Lung (tissue), 12 donors: ENCODE measurements around the gene CCDC40. TPM values are rescaled to one million over a fixed set of nuclear protein-coding genes. Genes with fewer than 3 reads are reported as not detected.
A peak's percentile ranks its signal among the peaks of the same experiment; 100 is the strongest.

Experiments
- ATAC-seq: fragments of 200-7000 bp; cut with Tn5 transposase; one replicate; pipeline ENCODE4 v1.9.1; 2020; ENCODE audit warnings: moderate number of reproducible peaks; ENCODE audit not compliant: insufficient read depth, low FRiP score
- DNase-seq, 3 donors: peaks; one replicate each; pipeline ENCODE4 v3.0.0-alpha.2; 2013 to 2017
- H3K27ac ChIP-seq, 2 donors: one replicate each; pipeline ENCODE4 v1.5.1; 2013; ENCODE audit warnings: mild to moderate bottlenecking in 2 of 2, moderate library complexity in 2 of 2, control low read depth in 1 of 2, inconsistent platforms in 1 of 2, low read depth in 1 of 2, low read length in 1 of 2
- H3K27me3 ChIP-seq, 3 donors: one replicate each; pipeline ENCODE4 v1.5.1; 2013; ENCODE audit warnings: low read length in 2 of 3; ENCODE audit not compliant: control insufficient read depth in 3 of 3, insufficient read depth in 3 of 3
- H3K36me3 ChIP-seq, 4 donors: one replicate each; pipeline ENCODE4 v1.5.1; 2013; ENCODE audit warnings: low read length in 4 of 4, mild to moderate bottlenecking in 1 of 4, moderate library complexity in 1 of 4; ENCODE audit not compliant: control insufficient read depth in 4 of 4, insufficient read depth in 4 of 4
- H3K4me1 ChIP-seq, 5 donors: one replicate each; pipeline ENCODE4 v1.5.1; 2013; ENCODE audit warnings: low read length in 5 of 5, mild to moderate bottlenecking in 2 of 5, moderate library complexity in 1 of 5; ENCODE audit not compliant: control insufficient read depth in 5 of 5, insufficient read depth in 5 of 5
- H3K4me3 ChIP-seq: one replicate; pipeline ENCODE4 v1.5.1; 2013; ENCODE audit warnings: mild to moderate bottlenecking, control low read depth, moderate library complexity
- H3K9ac ChIP-seq, 2 donors: one replicate each; pipeline ENCODE4 v1.5.1; 2013; ENCODE audit warnings: low read length in 2 of 2, control low read depth in 1 of 2; ENCODE audit not compliant: insufficient read depth in 1 of 2
- H3K9me3 ChIP-seq, 4 donors: one replicate each; pipeline ENCODE4 v1.5.1; 2013; ENCODE audit warnings: low read length in 3 of 4, mild to moderate bottlenecking in 1 of 4, moderate library complexity in 1 of 4; ENCODE audit not compliant: control insufficient read depth in 4 of 4, insufficient read depth in 3 of 4
- CTCF ChIP-seq: IDR thresholded peaks from 2 replicates; pipeline ENCODE4 v1.5.1; 2012; ENCODE audit warnings: mild to moderate bottlenecking; ENCODE audit errors: control extremely low read depth, extremely low read depth
- WGBS, 2 donors: extraction: QIAGEN DNeasy Blood & Tissue Kit; methylation state at CpG; one replicate each; pipeline ENCODE4 v1.1.7; 2013; 5-methylcytosine and 5-hydroxymethylcytosine counted together
- polyA plus RNA-seq, 2 donors: library from polyadenylated mRNA; stranded (reverse); fragments of 200-250 nt; gene quantifications; one replicate each; pipeline ENCODE4 v1.2.1, GENCODE V29; 2013
- total RNA-seq, 2 donors: library from RNA; depleted of rRNA in 1 of 2; stranded (reverse); fragments of >200 nt in 1 of 2; gene quantifications; one replicate each; pipeline ENCODE4 v1.2.1, GENCODE V29; 2014 to 2021
- donor health status: control.
- donor health status: control.
- donor health status: Bipolar disorder and iron deficiency.
- donor health status: healthy.
- donor health status: DM: yes; HTN: yes; CAD: no.

The CCDC40 gene
- total and polyA plus RNA-seq, 4 donors: 6.0 to 34.5 (median 7.3) TPM

GRCh38 chr17:79990704-79991103 is 45.7 kb upstream of the CCDC40 start:
- no peak for ATAC-seq
- no peak overlapping the region for H3K4me3 ChIP-seq
- no peaks in the 10 kb centered on the region for H3K36me3 ChIP-seq
- H3K9me3 ChIP-seq: no peaks in the 10 kb centered on the region
- WGBS, 2 donors: 93 to 95% methylated on average over 17 of the region's 17 CpGs
- no peak overlapping the region for H3K27ac ChIP-seq
- TF ChIP-seq CTCF: no peak
- H3K27me3 ChIP-seq: no peaks in the 10 kb centered on the region
- H3K4me1 ChIP-seq: peaks cover 0 to 75% (median 28%) of the 10 kb centered on the region in 5 donors
- no peak for DNase-seq
- H3K9ac ChIP-seq: no peak overlapping the region

DNA sequence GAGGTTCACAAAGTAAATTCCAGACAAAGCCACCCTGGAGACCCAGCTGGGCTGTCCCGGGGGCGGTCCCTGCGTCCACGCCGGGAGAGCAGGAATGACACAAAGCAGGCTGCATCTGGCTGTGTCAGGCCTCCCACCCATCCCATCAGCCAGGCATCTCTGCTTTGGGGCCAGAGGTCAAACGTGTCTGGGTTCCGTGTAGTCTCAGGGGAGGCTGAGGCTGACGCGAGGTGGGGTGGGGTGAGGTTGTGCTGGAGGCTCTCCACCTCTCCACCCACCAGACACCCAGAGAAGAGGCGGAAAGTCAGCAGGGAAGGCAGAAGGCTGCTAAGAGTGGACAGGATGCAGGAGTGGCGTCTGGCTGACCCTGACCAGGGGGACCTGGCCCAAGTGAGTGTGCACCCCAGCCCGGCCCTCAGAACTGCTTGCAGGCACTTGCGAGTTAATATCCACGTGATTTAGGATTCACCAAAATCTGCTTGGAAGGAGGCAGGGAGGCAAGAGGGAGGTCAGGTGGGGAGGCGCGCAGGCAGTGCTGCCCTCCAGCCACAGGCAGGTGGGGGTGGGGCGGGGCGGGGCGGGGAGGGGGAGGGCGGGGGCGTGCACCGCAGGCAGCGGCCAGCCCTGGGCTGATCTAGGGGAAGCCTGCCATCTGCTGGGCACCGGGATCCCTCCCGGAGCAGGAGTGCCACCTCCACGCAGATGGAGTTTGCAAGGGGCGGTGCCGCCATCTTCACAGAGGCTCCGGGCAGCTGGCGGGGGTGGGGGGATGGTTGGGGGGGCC is 45.1 kb upstream of the CCDC40 start:
- Histone ChIP-seq H3K27ac (no peak overlapping the region), H3K36me3 (no peaks in the 10 kb centered on the region), H3K4me1 (peaks cover 0 to 69% (median 28%) of the 10 kb centered on the region in 5 donors), H3K27me3 (no peaks in the 10 kb centered on the region), H3K9ac (no peak overlapping the region), H3K4me3 (no peak overlapping the region), H3K9me3 (no peaks in the 10 kb centered on the region)
- peak; percentile 46 for TF ChIP-seq CTCF
- peak; percentile 77 to 88 (median 87) for DNase-seq
- 34 to 42% methylated on average over 24 to 30 of the region's 30 CpGs for WGBS, 2 donors
- ATAC-seq: peak; percentile 80

DNA sequence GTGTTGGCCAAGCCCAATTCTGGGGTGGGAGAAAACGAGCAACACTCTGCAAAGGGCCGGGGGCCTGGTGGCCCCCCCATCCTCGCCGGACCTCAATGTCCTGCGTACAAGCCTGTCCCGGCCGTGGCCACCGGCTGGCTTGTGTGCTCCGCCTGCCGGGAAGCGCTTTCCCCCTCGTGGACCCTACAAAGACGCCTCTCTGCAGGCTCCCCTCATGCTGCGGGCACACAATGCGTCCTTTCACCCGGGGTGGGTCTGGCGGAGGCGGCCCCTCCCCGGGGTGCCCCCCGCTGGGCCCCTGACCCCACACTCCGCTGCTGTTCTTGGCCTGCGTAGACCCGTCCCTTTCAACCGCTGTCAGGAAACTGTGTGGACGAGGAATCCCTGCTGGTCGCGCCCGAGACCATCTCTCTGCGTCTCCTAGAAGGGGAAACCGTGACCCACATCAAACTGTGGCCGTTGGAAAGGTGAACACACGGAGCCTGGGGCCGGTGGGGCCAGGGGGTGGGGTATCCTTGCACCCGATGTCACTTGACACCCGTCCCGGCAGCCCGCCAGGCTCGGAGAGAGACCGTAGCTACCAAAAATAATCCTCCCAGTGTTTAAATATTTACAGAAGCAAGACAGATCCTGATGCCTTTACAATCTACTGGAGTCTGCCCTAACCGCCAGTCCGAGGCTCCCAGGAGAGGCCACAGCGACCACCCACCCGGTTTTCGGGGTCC is 44.4 kb upstream of the CCDC40 start:
- Histone ChIP-seq H3K4me1 (peaks cover 0 to 61% (median 24%) of the 10 kb centered on the region in 5 donors), H3K4me3 (no peak overlapping the region), H3K27me3 (no peaks in the 10 kb centered on the region), H3K27ac (peak overlapping the region in 1 of 2 donors; percentile 5), H3K9me3 (no peaks in the 10 kb centered on the region), H3K36me3 (no peaks in the 10 kb centered on the region), H3K9ac (no peak overlapping the region)
- ATAC-seq (no peak), DNase-seq (peak; percentile 72 to 75 (median 74))
- WGBS, 2 donors: 14 to 18% methylated on average over 43 to 44 of the region's 44 CpGs
- TF ChIP-seq CTCF: no peak
